Spleen (tissue), 11 donors: Measurements from ENCODE around the gene FNTB. TPM values are rescaled to one million over a fixed set of nuclear protein-coding genes. Genes with fewer than 3 reads are reported as not detected.

Experiments used
- DNase-seq: peaks from one replicate; pipeline ENCODE4 v3.0.0-alpha.2; 2020
- H3K27ac ChIP-seq, 8 donors: fragments of 200-600 bp; sonication (generic) in 7 of 8; 1 replicate in 4 of 8; 2 replicates in 4 of 8; pipeline versions ENCODE4 v1.5.0 to v1.8.0; 2016 to 2021; ENCODE audit warnings: inconsistent platforms in 4 of 8, mild to moderate bottlenecking in 4 of 8, moderate library complexity in 1 of 8
- H3K27me3 ChIP-seq, 7 donors: fragments of 200-600 bp; sonication (generic) in 6 of 7; replicated peaks in 1 of 7; 1 replicate in 4 of 7; 2 replicates in 3 of 7; pipeline versions ENCODE4 v1.5.0 to v1.8.0; 2016 to 2021; ENCODE audit warnings: inconsistent platforms in 3 of 7, mild to moderate bottlenecking in 1 of 7
- H3K36me3 ChIP-seq, 6 donors: fragments of 200-600 bp; sonication (generic) in 5 of 6; 1 replicate in 4 of 6; 2 replicates in 2 of 6; pipeline versions ENCODE4 v1.5.0 to v1.8.0; 2016 to 2021; ENCODE audit warnings: inconsistent platforms in 2 of 6
- H3K4me1 ChIP-seq, 6 donors: fragments of 200-600 bp; sonication (generic) in 5 of 6; 1 replicate in 3 of 6; 2 replicates in 3 of 6; pipeline versions ENCODE4 v1.5.0 to v1.8.0; 2016 to 2021; ENCODE audit warnings: inconsistent platforms in 3 of 6
- H3K4me3 ChIP-seq, 8 donors: fragments of 200-600 bp; sonication (generic) in 7 of 8; 1 replicate in 4 of 8; 2 replicates in 4 of 8; pipeline versions ENCODE4 v1.5.0 to v1.8.0; 2016 to 2021; ENCODE audit warnings: inconsistent platforms in 4 of 8, mild to moderate bottlenecking in 4 of 8, moderate library complexity in 2 of 8
- H3K9me3 ChIP-seq, 8 donors: fragments of 200-600 bp; sonication (generic) in 7 of 8; 1 replicate in 4 of 8; 2 replicates in 4 of 8; pipeline versions ENCODE4 v1.5.0 to v1.8.0; 2016 to 2021; ENCODE audit warnings: inconsistent platforms in 4 of 8
- POLR2A ChIP-seq, 3 donors: fragments of 450-650 bp; IDR thresholded peaks; one replicate each; pipeline ENCODE4 v1.5.1; 2017; ENCODE audit warnings: antibody characterized with exemption in 3 of 3, mild to moderate bottlenecking in 1 of 3
- POLR2AphosphoS5 ChIP-seq, 3 donors: sonication (generic); formaldehyde crosslinking; IDR thresholded peaks; one replicate each; pipeline ENCODE4 v1.5.1; 2017; ENCODE audit warnings: antibody characterized with exemption in 3 of 3
- WGBS, 5 donors: extraction: QIAGEN DNeasy Blood & Tissue Kit in 3 of 5; methylation state at CpG; one replicate each; pipeline versions ENCODE4 v1.1.5 to v1.1.7; 2013 to 2018; 5-methylcytosine and 5-hydroxymethylcytosine counted together
- intact Hi-C: fragments of 100-400 bp; cut with DNase I; formaldehyde crosslinking; loops from one replicate; pipeline ENCODE4 v1.15.0; 2023; ENCODE audit warnings: low total_unique reads
- polyA plus RNA-seq, 3 donors: library from polyadenylated mRNA; stranded (reverse); fragments of 200-250 nt; gene quantifications; one replicate each; pipeline ENCODE4 v1.2.1, GENCODE V29; 2013
- total RNA-seq, 7 donors: library from RNA; depleted of rRNA in 3 of 7; stranded (reverse); fragments of >200 nt in 3 of 7; fragmentation: NEBNext Ultra II Directional in 4 of 7; extraction: Animal tissue kit (Norgen Biotek cat#: 25700) in 4 of 7; gene quantifications; one replicate each; pipeline versions ENCODE4 v1.1.0 to v1.2.1, GENCODE V29; 2016 to 2021
- TF ChIP-seq, protein P1 (sequence below), 11 experiments: fragments of 200-600 bp in 7 of 11; fragments of 450-650 bp in 4 of 11; sonication (generic) in 4 of 11; IDR thresholded peaks in 8 of 11; conservative IDR thresholded peaks in 3 of 11; 1 replicate in 7 of 11; 2 replicates in 4 of 11; pipeline versions ENCODE4 v1.4.0 to v1.8.0; 2016 to 2021; ENCODE audit warnings: antibody characterized with exemption in 11 of 11, inconsistent platforms in 4 of 11, mild to moderate bottlenecking in 1 of 11
- donor health status: healthy with polysubstance abuse.
- donor health status: DM: no; HTN: no; CAD: no; lungs with moderate emphysema.
- donor health status: DM: no; HTN: no; CAD: no.
- donor health status: Bipolar disorder and iron deficiency.
- donor health status: healthy.
- donor health status: DM: no; HTN: no; CAD: no.
- donor health status: DM: yes; HTN: yes; CAD: no.

FNTB gene
- total and polyA plus RNA-seq, 10 donors: 4.7 to 17.0 (median 10.0) TPM

GRCh38 chr14:64953661-64954060 is 33.0 kb upstream of the FNTB start:
- no peaks in the 10 kb centered on the region for H3K27me3 ChIP-seq
- intact Hi-C loops: no loop called here
- WGBS, 5 donors: 94 to 100% (median 97%) methylated on average over 6 of the region's 6 CpGs

DNA sequence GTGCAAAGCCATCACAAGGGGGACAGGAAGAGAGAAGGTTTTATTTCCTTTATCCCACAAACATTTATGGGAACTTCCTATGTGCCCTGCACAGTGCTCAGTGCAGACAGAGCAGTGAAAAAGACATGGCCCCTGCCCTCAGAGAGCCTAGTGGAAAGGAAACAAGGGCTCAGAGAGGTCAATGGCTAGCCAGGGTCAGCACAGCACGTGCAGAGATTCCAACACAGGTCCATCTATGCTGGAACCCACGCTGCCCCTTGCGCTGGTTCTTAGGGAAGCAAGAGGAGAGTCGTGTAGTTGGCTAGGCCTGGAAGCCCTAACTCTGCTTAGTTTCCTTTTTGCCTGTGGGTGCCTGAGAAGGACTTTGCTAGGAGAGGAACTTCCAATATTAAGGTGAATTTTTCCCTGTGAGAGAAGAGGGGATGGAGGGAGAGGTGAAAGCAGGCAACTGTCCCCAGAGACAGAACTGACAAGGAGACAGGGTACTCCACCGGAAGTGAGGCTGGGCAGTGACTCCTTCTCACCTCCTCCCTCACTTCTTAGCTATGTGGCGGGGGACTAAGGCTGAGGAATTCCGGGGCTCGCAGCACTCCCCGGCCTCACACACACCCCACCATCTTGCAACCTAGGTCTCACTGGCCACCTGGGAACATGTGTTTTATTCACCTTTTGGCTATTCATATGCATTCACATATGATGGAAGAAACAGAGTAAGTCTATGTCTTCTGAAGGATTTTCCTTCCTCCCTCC is 32.0 kb upstream of the FNTB start:
- DNase-seq: no peak
- peaks cover 0 to 14% (median 2%) of the 10 kb centered on the region in 6 donors for H3K4me1 ChIP-seq
- H3K27me3 ChIP-seq: no peaks in the 10 kb centered on the region
- TF ChIP-seq, protein P1, sequence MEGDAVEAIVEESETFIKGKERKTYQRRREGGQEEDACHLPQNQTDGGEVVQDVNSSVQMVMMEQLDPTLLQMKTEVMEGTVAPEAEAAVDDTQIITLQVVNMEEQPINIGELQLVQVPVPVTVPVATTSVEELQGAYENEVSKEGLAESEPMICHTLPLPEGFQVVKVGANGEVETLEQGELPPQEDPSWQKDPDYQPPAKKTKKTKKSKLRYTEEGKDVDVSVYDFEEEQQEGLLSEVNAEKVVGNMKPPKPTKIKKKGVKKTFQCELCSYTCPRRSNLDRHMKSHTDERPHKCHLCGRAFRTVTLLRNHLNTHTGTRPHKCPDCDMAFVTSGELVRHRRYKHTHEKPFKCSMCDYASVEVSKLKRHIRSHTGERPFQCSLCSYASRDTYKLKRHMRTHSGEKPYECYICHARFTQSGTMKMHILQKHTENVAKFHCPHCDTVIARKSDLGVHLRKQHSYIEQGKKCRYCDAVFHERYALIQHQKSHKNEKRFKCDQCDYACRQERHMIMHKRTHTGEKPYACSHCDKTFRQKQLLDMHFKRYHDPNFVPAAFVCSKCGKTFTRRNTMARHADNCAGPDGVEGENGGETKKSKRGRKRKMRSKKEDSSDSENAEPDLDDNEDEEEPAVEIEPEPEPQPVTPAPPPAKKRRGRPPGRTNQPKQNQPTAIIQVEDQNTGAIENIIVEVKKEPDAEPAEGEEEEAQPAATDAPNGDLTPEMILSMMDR (IDR thresholded peaks at IDR 0.05 in 8 of 11, conservative IDR thresholded peaks at IDR 0.05 in 3 of 11): no peak
- no peak for TF ChIP-seq POLR2A (IDR thresholded peaks at IDR 0.05)
- TF ChIP-seq POLR2AphosphoS5 (IDR thresholded peaks at IDR 0.05): no peak
- H3K9me3 ChIP-seq: no peaks in the 10 kb centered on the region
- peaks cover 0 to 40% (median 0%) of the 10 kb centered on the region in 6 donors for H3K36me3 ChIP-seq
- H3K4me3 ChIP-seq: no peak overlapping the region
- intact Hi-C loops: no loop called here
- no peak overlapping the region for H3K27ac ChIP-seq
- 83 to 94% (median 91%) methylated on average over 9 of the region's 9 CpGs for WGBS, 5 donors

More at GRCh38 chr14:64953661-64954060, 33.0 kb upstream of the FNTB start:
- H3K4me3 ChIP-seq: no peak overlapping the region
- no peak overlapping the region for H3K27ac ChIP-seq
- H3K4me1 ChIP-seq: peaks cover 0 to 14% (median 2%) of the 10 kb centered on the region in 6 donors
- peaks cover 0 to 50% (median under 1%) of the 10 kb centered on the region in 6 donors for H3K36me3 ChIP-seq
- no peaks in the 10 kb centered on the region for H3K9me3 ChIP-seq
- TF ChIP-seq POLR2AphosphoS5 (IDR thresholded peaks at IDR 0.05) (no peak), POLR2A (IDR thresholded peaks at IDR 0.05) (no peak)
- TF ChIP-seq, protein P1 (IDR thresholded peaks at IDR 0.05 in 8 of 11, conservative IDR thresholded peaks at IDR 0.05 in 3 of 11): no peak
- DNase-seq: no peak

GRCh38 chr14:64955297-64955696 is 31.4 kb upstream of the FNTB start:
- H3K4me3 ChIP-seq: no peak overlapping the region
- TF ChIP-seq, protein P1 (IDR thresholded peaks at IDR 0.05 in 8 of 11, conservative IDR thresholded peaks at IDR 0.05 in 3 of 11): no peak
- TF ChIP-seq POLR2AphosphoS5 (IDR thresholded peaks at IDR 0.05) (no peak), POLR2A (IDR thresholded peaks at IDR 0.05) (no peak)
- H3K4me1 ChIP-seq: peaks cover 0 to 14% (median 2%) of the 10 kb centered on the region in 6 donors
- no peaks in the 10 kb centered on the region for H3K27me3 ChIP-seq
- no peak for DNase-seq
- H3K27ac ChIP-seq: no peak overlapping the region
- intact Hi-C loops: no loop called here
- H3K36me3 ChIP-seq: peaks cover 0 to 34% (median 0%) of the 10 kb centered on the region in 6 donors
- H3K9me3 ChIP-seq: no peaks in the 10 kb centered on the region
- WGBS, 5 donors: 88 to 94% (median 89%) methylated on average over 6 of the region's 6 CpGs

DNA sequence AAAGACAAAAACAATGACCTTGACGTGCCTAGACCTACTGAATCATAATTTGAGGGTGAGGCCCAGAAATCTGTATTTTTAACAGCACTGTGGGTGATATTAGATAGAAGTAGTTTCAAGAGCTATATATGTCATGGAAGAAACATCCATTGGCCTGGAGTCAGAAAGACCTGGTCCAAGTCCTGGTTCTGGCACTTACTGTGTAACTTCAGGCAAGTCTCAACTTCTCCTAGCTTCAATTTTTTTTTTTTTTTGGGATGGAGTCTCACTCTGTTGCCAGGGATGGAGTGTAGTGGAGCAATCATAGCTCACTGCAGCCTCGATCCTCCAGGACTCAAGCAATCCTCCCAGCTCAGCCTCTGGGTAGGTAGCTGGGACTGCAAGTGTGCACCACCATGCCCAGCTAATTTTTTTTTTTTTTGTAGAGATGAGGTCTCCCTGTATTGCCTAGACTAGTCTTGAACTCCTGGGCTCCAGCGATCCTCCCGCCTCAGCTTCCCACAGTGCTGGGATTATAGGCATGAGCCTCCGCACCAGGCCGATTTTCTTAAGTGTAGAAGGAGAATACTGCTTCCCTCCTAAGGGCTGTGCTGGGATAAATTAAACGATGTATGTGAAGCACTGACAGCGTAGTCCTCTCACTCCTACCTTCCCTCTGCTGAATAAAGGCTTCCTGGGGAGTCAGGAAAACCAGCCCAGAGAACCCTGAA is 29.8 kb upstream of the FNTB start:
- H3K36me3 ChIP-seq: peaks cover 0 to 23% (median 0%) of the 10 kb centered on the region in 6 donors
- H3K27me3 ChIP-seq: no peaks in the 10 kb centered on the region
- intact Hi-C loops: no loop called here
- H3K4me1 ChIP-seq: peaks cover 0 to 12% (median 2%) of the 10 kb centered on the region in 6 donors
- H3K4me3 ChIP-seq: no peak overlapping the region
- no peak overlapping the region for H3K27ac ChIP-seq
- no peaks in the 10 kb centered on the region for H3K9me3 ChIP-seq
- 86 to 96% (median 95%) methylated on average over 8 of the region's 8 CpGs for WGBS, 5 donors
- TF ChIP-seq, protein P1 (IDR thresholded peaks at IDR 0.05 in 8 of 11, conservative IDR thresholded peaks at IDR 0.05 in 3 of 11): no peak
- TF ChIP-seq POLR2A (IDR thresholded peaks at IDR 0.05): no peak
- no peak for TF ChIP-seq POLR2AphosphoS5 (IDR thresholded peaks at IDR 0.05)
- no peak for DNase-seq
